HCT116 (cell line): ENCODE data around the gene LGI2. TPM values are rescaled to one million over a fixed set of nuclear protein-coding genes. Genes with fewer than 3 reads are reported as not detected.

Experiments used
- ATAC-seq: fragments of 200-7000 bp; cut with Tn5 transposase; 2 replicates; pipeline ENCODE4 v1.9.1; 2020; ENCODE audit warnings: mild to moderate bottlenecking, moderate library complexity
- BruUV-seq: library from RNA; stranded (reverse); fragments of 400-500 nt; replicated peaks from 2 replicates; lab custom pipeline; 2021; lab: Mats Ljungman, UMichigan
- CTCF ChIA-PET: fragments of 300-600 bp; sonication (Branson Sonifier 250); formaldehyde crosslinking; loops from one replicate; lab custom pipeline; 2021; ENCODE audit warnings: antibody characterized with exemption; lab: Charles Lee
- POLR2A ChIA-PET: fragments of 300-600, 350-600 bp; sonication (Branson Sonifier 250); formaldehyde crosslinking; loops from one replicate; lab custom pipeline; 2021; ENCODE audit warnings: antibody characterized with exemption; lab: Charles Lee
- RAD21 ChIA-PET, 2 experiments: fragments of 300-600 bp; sonication (Branson Sonifier 250); formaldehyde crosslinking; loops; one replicate each; lab custom pipeline; 2023; ENCODE audit warnings: low total read pairs in 2 of 2; ENCODE audit not compliant: uncharacterized antibody in 2 of 2, unreplicated experiment in 2 of 2, low non-redundant PET in 1 of 2; lab: Charles Lee
- DNase-seq: peaks from one replicate; pipeline ENCODE4 v3.0.0-alpha.2; 2010; ENCODE audit warnings: low read depth, low spot score
- H2AFZ ChIP-seq: fragments of 200-600 bp; shearing (Covaris generic), sonication (generic); 2 replicates; pipeline ENCODE4 v1.6.1; 2017; ENCODE audit warnings: low read depth, mixed run types, mixed read lengths, antibody characterized with exemption, low read length; ENCODE audit not compliant: poor library complexity, severe bottlenecking
- H3K27ac ChIP-seq: 2 replicates; pipeline ENCODE4 v1.5.1; 2012; ENCODE audit warnings: low read depth, low read length
- H3K27me3 ChIP-seq: fragments of 200-600 bp; sonication (generic); 2 replicates; pipeline ENCODE4 v1.6.1; 2016; ENCODE audit warnings: mixed run types, low read length, mixed read lengths; ENCODE audit not compliant: insufficient read depth
- H3K36me3 ChIP-seq, 2 experiments: fragments of 200-500 bp in 1 of 2; fragments of 200-600 bp in 1 of 2; sonication (Bioruptor generic) in 1 of 2; sonication (generic) in 1 of 2; 2 replicates each; pipeline versions ENCODE4 v1.5.1 to v1.6.1; 2014 to 2016; ENCODE audit warnings: low read length in 2 of 2, inconsistent platforms in 1 of 2, mixed read lengths in 1 of 2, mixed run types in 1 of 2; ENCODE audit not compliant: insufficient read depth in 2 of 2, control insufficient read depth in 1 of 2
- H3K4me1 ChIP-seq, 2 experiments: fragments of 200-600 bp in 1 of 2; sonication (generic) in 1 of 2; 2 replicates each; pipeline versions ENCODE4 v1.5.1 to v1.6.1; 2012 to 2017; ENCODE audit warnings: low read length in 2 of 2, inconsistent platforms in 1 of 2, mild to moderate bottlenecking in 1 of 2, mixed read lengths in 1 of 2, mixed run types in 1 of 2, moderate library complexity in 1 of 2; ENCODE audit not compliant: insufficient read depth in 2 of 2, control insufficient read depth in 1 of 2
- H3K4me2 ChIP-seq: fragments of 200-600 bp; sonication (generic); 2 replicates; pipeline ENCODE4 v1.6.1; 2017; ENCODE audit warnings: mixed run types, low read length, mixed read lengths
- H3K4me3 ChIP-seq, 2 experiments: fragments of 200-600 bp in 1 of 2; sonication (generic) in 1 of 2; replicated peaks in 1 of 2; 2 replicates each; pipeline ENCODE4 v1.5.1; 2011 to 2016; ENCODE audit warnings: low read length in 2 of 2, control low read depth in 1 of 2, low read depth in 1 of 2, mild to moderate bottlenecking in 1 of 2, mixed read lengths in 1 of 2, mixed run types in 1 of 2
- H3K79me2 ChIP-seq: fragments of 200-600 bp; sonication (generic); 2 replicates; pipeline ENCODE4 v1.6.1; 2017; ENCODE audit warnings: mild to moderate bottlenecking, mixed run types, low read length, moderate library complexity, mixed read lengths; ENCODE audit not compliant: insufficient read depth
- H3K9ac ChIP-seq: fragments of 200-600 bp; sonication (generic); 2 replicates; pipeline ENCODE4 v1.6.1; 2016; ENCODE audit warnings: low read length, mixed read lengths
- H3K9me2 ChIP-seq: fragments of 200-600 bp; sonication (generic), shearing (Covaris generic); 2 replicates; pipeline ENCODE4 v1.6.1; 2017; ENCODE audit warnings: mixed run types, mild to moderate bottlenecking, moderate library complexity; ENCODE audit not compliant: insufficient read depth
- H3K9me3 ChIP-seq, 2 experiments: fragments of 200-500 bp in 1 of 2; fragments of 200-600 bp in 1 of 2; sonication (Bioruptor generic) in 1 of 2; sonication (generic) in 1 of 2; 2 replicates each; pipeline ENCODE4 v1.6.1; 2014 to 2017; ENCODE audit warnings: low read length in 2 of 2, mixed read lengths in 2 of 2, inconsistent platforms in 1 of 2, low read depth in 1 of 2, mild to moderate bottlenecking in 1 of 2, mixed run types in 1 of 2, moderate library complexity in 1 of 2; ENCODE audit not compliant: control insufficient read depth in 1 of 2, insufficient read depth in 1 of 2
- H4K20me1 ChIP-seq: fragments of 200-600 bp; sonication (generic), shearing (Covaris generic); 2 replicates; pipeline ENCODE4 v1.6.1; 2017; ENCODE audit warnings: mixed run types, mild to moderate bottlenecking, moderate library complexity; ENCODE audit not compliant: insufficient read depth
- CEBPB ChIP-seq: IDR thresholded peaks from 2 replicates; pipeline ENCODE4 v1.6.1; 2012; ENCODE audit warnings: low read depth
- POLR2AphosphoS5 ChIP-seq: IDR thresholded peaks from 2 replicates; pipeline ENCODE4 v1.6.1; 2011; ENCODE audit warnings: mild to moderate bottlenecking, low read depth, low read length, moderate library complexity
- YY1 ChIP-seq: IDR thresholded peaks from 2 replicates; pipeline ENCODE4 v1.6.1; 2011; ENCODE audit warnings: low read length, low read depth, moderate library complexity, mild to moderate bottlenecking; ENCODE audit not compliant: insufficient replicate concordance; ENCODE audit errors: extremely low read depth
- intact Hi-C: fragments of 100-400 bp; cut with micrococcal nuclease; formaldehyde crosslinking; loops from 2 replicates; pipeline ENCODE4 v1.10.0; 2022
- total RNA-seq: library from RNA; stranded (reverse); gene quantifications from one replicate; pipeline ENCODE4 v1.2.1, GENCODE V29; 2021; ENCODE audit not compliant: unreplicated experiment
- TF ChIP-seq, protein P1 (sequence below), 3 experiments: fragments of 200-600 bp in 1 of 3; sonication (generic) in 1 of 3; IDR thresholded peaks in 2 of 3; conservative IDR thresholded peaks in 1 of 3; 2 replicates each; pipeline ENCODE4 v1.5.1; 2012 to 2017; ENCODE audit warnings: low read depth in 2 of 3, low read length in 2 of 3, antibody characterized with exemption in 1 of 3, borderline replicate concordance in 1 of 3, control low read depth in 1 of 3, mild to moderate bottlenecking in 1 of 3, mixed read lengths in 1 of 3, mixed run types in 1 of 3, moderate library complexity in 1 of 3; ENCODE audit not compliant: insufficient read depth in 1 of 3
- TF ChIP-seq, protein P2 (sequence below): IDR thresholded peaks from 2 replicates; pipeline ENCODE4 v1.6.1; 2012

Gene LGI2
- total RNA-seq, 1 experiment from 2014 or later: not detected

DNA sequence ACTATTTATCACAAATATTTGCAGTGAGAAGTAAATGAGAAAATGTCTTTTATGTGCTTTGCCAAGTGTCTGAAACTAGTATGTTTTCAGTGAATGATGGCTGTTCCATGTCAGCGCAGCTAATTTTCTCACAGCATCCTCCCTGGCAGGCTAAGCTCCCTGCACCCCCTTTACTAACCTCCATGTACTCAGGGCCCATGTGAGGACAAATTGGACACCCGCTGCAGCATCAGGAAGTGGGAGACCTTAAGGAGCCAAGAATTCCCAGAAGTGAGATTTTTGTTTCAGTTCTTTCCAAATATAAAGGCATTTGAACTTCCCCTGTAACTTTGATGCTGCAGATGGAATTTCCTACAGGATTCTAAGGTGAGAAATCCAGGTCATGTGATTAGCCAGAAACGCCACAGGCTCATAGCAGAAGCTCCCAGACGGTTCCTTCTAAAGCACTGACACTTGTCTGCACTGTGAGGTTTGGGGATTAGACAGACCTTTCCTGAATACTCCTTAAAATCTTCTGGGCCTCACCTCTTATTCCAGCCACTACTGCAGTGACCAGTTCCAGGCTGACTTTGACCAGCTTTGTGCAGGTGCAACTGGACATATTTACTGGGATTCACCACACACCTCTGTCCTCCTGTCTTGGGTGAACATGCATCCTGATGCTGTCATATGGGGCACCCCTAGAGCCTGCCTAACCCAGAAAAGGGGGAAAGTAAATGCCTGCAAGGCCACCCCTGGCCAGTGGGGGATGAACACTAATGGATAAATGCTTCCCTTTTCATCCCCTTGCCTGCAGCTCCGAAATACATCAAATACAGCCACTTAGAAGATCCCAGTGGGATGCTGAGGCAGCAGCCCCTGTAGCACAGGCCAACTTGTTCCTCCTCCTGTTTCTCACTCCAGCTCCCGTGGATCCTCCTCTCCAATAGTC is 45.9 kb downstream of the LGI2 start:
- BruUV-seq: no TSS peak
- POLR2A ChIA-PET: no interaction called here
- RAD21 ChIA-PET: no interaction called here
- Histone ChIP-seq H4K20me1 (no peaks in the 10 kb centered on the region), H3K4me1 (peaks cover 0 to 6% of the 10 kb centered on the region in 2 experiments; a peak in 1 of 4 replicates), H3K4me2 (no peak overlapping the region), H3K4me3 (no peak overlapping the region), H3K9ac (no peak overlapping the region)
- intact Hi-C loops: no loop called here
- TF ChIP-seq CEBPB: no peak
- TF ChIP-seq, protein P1, sequence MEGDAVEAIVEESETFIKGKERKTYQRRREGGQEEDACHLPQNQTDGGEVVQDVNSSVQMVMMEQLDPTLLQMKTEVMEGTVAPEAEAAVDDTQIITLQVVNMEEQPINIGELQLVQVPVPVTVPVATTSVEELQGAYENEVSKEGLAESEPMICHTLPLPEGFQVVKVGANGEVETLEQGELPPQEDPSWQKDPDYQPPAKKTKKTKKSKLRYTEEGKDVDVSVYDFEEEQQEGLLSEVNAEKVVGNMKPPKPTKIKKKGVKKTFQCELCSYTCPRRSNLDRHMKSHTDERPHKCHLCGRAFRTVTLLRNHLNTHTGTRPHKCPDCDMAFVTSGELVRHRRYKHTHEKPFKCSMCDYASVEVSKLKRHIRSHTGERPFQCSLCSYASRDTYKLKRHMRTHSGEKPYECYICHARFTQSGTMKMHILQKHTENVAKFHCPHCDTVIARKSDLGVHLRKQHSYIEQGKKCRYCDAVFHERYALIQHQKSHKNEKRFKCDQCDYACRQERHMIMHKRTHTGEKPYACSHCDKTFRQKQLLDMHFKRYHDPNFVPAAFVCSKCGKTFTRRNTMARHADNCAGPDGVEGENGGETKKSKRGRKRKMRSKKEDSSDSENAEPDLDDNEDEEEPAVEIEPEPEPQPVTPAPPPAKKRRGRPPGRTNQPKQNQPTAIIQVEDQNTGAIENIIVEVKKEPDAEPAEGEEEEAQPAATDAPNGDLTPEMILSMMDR (IDR thresholded peaks at IDR 0.05 in 2 of 3, conservative IDR thresholded peaks at IDR 0.05 in 1 of 3; ENCODE audit: borderline replicate concordance in 1 of 3, insufficient read depth in 1 of 3, low read depth in 2 of 3, low read length in 2 of 3): peak in 2 of 3 experiments; percentile 14 to 31; a peak in 3 of 6 replicates
- TF ChIP-seq, protein P2, sequence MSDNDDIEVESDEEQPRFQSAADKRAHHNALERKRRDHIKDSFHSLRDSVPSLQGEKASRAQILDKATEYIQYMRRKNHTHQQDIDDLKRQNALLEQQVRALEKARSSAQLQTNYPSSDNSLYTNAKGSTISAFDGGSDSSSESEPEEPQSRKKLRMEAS: no peak
- TF ChIP-seq, all 23 proteins: peak for 1
- DNase-seq (no peak), ATAC-seq (peak; percentile 56)
- no peak overlapping the region for H3K27ac ChIP-seq
- no peaks in the 10 kb centered on the region for H3K79me2 ChIP-seq
- no peaks in the 10 kb centered on the region for H3K36me3 ChIP-seq
- CTCF ChIA-PET: interaction anchor here (1.2 kb wide), 1 partner anchor 382 kb away, joined by 3 read pairs; no protein-coding TSS in a partner anchor
- no peaks in the 10 kb centered on the region for H3K9me3 ChIP-seq
- no peaks in the 10 kb centered on the region for H3K9me2 ChIP-seq
- H2AFZ ChIP-seq: no peak overlapping the region
- no peaks in the 10 kb centered on the region for H3K27me3 ChIP-seq

DNA sequence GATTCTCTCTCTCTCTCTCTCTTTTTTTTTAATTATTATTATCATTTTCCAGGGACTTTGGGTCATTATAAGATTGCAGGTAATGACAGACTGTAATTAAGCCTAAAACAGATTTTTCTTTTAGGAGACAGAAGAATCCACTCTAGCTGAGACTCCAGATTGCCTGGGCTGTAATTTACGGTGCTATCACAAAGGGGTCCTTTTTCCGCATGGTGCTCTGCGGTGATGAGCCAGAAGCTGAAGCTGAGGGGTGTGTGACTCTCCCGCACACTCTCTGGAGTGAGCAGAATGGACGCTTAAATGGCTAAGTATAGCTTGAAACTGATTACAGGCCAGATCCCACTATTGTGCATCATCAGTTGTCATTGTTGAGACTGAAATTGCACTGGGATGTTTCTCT is 50.0 kb downstream of the LGI2 start:
- TF ChIP-seq, protein P2: no peak
- no peak for TF ChIP-seq POLR2AphosphoS5
- TF ChIP-seq YY1: no peak
- RAD21 ChIA-PET: interaction anchor here in 1 of 2 experiments (1.6 kb wide), 1 partner anchor 386 kb away, joined by 6 read pairs; no protein-coding TSS in a partner anchor
- no peak overlapping the region for H3K9ac ChIP-seq
- peaks cover 0 to 10% of the 10 kb centered on the region in 2 experiments; a peak in 1 of 4 replicates for H3K4me1 ChIP-seq
- H3K4me3 ChIP-seq: no peak overlapping the region
- H3K4me2 ChIP-seq: no peak overlapping the region
- ATAC-seq: no peak
- no peak overlapping the region for H3K27ac ChIP-seq
- H3K9me3 ChIP-seq: no peaks in the 10 kb centered on the region
- no TSS peak for BruUV-seq
- H2AFZ ChIP-seq: peak overlapping the region; percentile 79
- H3K9me2 ChIP-seq: no peaks in the 10 kb centered on the region
- H3K79me2 ChIP-seq: no peaks in the 10 kb centered on the region
- H3K27me3 ChIP-seq: no peaks in the 10 kb centered on the region
- no peak for DNase-seq
- POLR2A ChIA-PET: no interaction called here
- CTCF ChIA-PET: interaction anchor here (0.6 to 2.6 kb wide), 18 partner anchors 9 to 507 kb away, joined by 3 to 46 read pairs (median 4); partner anchors contain the start of genes SEPSECS and ZCCHC4
- intact Hi-C loops: loop anchor here (1.0 to 2.0 kb wide), 3 partner anchors 165 to 492 kb away; no protein-coding TSS in a partner anchor
- H3K36me3 ChIP-seq: no peaks in the 10 kb centered on the region
- no peaks in the 10 kb centered on the region for H4K20me1 ChIP-seq
